GM12865 (cell line): ENCODE data around the gene IGFBP6.

ENCODE experiments used
- DNase-seq: peaks from one replicate; pipeline ENCODE4 v3.0.0; 2010; ENCODE audit warnings: low read depth
- H3K4me3 ChIP-seq: 2 replicates; pipeline ENCODE4 v1.5.1; 2011; ENCODE audit warnings: mild to moderate bottlenecking, low read depth, low read length, control low read depth
- CTCF ChIP-seq: IDR thresholded peaks from 2 replicates; pipeline ENCODE4 v1.5.1; 2011; ENCODE audit warnings: low read length, control low read depth, low read depth, inconsistent platforms; ENCODE audit not compliant: insufficient read depth; ENCODE audit errors: missing control alignments

Gene IGFBP6

GRCh38 chr12:53056901-53057300, 40.6 kb upstream of the IGFBP6 start:
- DNase-seq, result no peak
- no peak for TF ChIP-seq CTCF
- no peak overlapping the region for H3K4me3 ChIP-seq

- TF ChIP-seq CTCF, result no peak
- DNase-seq, result no peak
- H3K4me3 ChIP-seq, result no peak overlapping the region
These were observed 39.5 kb upstream of the IGFBP6 start for GRCh38 chr12:53057816-53058500.

- H3K4me3 ChIP-seq, result no peak overlapping the region
- TF ChIP-seq CTCF, result no peak
- DNase-seq, result no peak
These were observed 38.6 kb upstream of the IGFBP6 start for GRCh38 chr12:53058674-53059433.

- no peak overlapping the region for H3K4me3 ChIP-seq
- no peak for TF ChIP-seq CTCF
- DNase-seq, result no peak
These were observed 37.9 kb upstream of the IGFBP6 start for GRCh38 chr12:53059434-53060063.

GRCh38 chr12:53060064-53060720, 37.3 kb upstream of the IGFBP6 start:
- no peak for TF ChIP-seq CTCF
- no peak overlapping the region for H3K4me3 ChIP-seq
- DNase-seq, result no peak

- DNase-seq, result no peak
These were observed 36.7 kb upstream of the IGFBP6 start for GRCh38 chr12:53060721-53061276.

More at GRCh38 chr12:53060721-53061276, 36.7 kb upstream of the IGFBP6 start:
- no peak overlapping the region for H3K4me3 ChIP-seq
- no peak for TF ChIP-seq CTCF
